NCI-H187 (cell line): Measurements from ENCODE around the gene TSFM.

ENCODE experiments used
- DNase-seq, 2 experiments: peaks; one replicate each; lab custom pipeline; 2025; lab: John Stamatoyannopoulos, UW

Gene TSFM

GRCh38 chr12:57782608-57783465 lies at the start of gene TSFM:
TSFM (plus strand) TSS chr12:57782787; CDS start chr12:57782802, 15 bp downstream.
- DNase-seq, result peak; percentile 90 to 93

DNA sequence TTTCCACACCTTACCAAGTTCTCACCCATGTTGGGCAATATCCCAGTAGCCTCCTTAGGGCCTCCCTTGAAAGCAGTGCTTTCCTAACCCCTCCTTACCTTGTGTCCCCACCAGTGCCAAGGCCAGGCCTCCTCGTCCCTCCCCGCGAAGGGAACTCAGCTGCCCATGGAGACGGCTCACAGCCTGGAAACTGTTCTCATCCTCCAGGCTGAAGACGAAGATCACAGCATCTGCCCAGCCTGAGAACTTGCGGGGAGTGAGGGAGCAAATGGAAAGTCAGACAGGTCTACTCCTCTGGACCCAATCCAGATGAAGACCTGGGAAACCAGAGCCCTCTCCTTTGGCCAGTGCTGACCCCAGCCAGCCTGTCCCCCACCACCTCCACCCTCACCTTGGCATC lies 48.7 kb upstream of the TSFM start:
- DNase-seq, result no peak

DNA sequence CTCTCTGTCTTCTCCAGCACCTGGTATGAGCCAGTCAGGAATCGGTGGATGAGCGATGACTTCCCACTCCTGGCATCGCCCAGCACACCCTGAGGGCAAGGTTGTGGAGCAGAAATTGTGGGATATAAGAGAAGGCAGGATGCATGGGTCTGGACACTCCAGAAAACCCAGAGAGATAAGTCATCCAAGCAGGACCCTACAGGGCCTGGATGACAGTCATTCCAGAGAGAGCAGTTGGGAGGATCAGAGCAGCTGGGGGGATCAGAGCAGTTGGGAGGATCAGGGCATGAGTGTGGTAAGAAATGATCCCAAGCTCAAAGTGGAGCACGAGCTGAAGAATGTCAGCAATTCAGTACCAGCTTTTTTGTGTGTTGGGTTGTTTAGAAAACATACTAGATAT lies 48.0 kb upstream of the TSFM start:
- no peak for DNase-seq

GRCh38 chr12:57735198-57735855 lies 47.3 kb upstream of the TSFM start:
- no peak for DNase-seq

GRCh38 chr12:57735952-57736740 lies 46.4 kb upstream of the TSFM start:
- no peak for DNase-seq

- DNase-seq, result no peak
Observed at GRCh38 chr12:57736741-57737466, 45.7 kb upstream of the TSFM start.

GRCh38 chr12:57737467-57738460 lies 44.8 kb upstream of the TSFM start:
- DNase-seq, result no peak

DNA sequence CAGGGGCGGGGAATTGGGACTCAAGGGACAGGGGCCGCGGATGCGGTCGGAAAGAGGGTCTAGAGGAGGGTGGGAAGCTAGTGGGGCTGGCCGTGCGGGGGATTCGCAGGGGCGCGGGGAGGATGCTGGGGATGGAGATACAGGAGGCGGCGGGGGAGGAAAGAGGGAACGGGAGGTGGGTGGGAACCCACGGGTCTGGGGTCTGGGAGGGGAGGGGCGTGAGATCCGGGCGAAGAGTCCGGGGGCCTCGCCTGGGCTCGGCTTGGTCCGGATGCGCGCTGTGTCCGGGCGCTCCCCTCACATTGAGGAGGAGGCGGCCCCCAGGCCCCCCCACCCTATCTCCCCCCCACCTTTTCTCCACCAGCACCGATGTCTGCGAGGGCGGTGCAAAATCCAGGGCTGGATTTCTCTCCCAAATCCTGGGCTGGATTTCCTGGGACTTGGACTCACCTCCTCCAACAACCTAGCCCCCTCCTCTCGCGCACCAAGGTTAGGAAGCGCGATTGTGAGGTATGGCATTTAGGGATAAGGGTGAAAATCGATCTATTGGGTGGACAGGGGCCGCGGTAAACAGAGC lies 43.8 kb upstream of the TSFM start, which contains the start of gene AGAP2:
TSS of gene AGAP2 (minus strand) at position 82 of the 577 bp plus-strand sequence. CDS start 496 bp downstream, outside the sequence.
- DNase-seq, result no peak

GRCh38 chr12:57739387-57739786 lies 43.2 kb upstream of the TSFM start:
- DNase-seq, result no peak

GRCh38 chr12:57739914-57740538 lies 42.6 kb upstream of the TSFM start:
- no peak for DNase-seq

- no peak for DNase-seq
Observed at GRCh38 chr12:57740656-57741412, 41.8 kb upstream of the TSFM start.

DNA sequence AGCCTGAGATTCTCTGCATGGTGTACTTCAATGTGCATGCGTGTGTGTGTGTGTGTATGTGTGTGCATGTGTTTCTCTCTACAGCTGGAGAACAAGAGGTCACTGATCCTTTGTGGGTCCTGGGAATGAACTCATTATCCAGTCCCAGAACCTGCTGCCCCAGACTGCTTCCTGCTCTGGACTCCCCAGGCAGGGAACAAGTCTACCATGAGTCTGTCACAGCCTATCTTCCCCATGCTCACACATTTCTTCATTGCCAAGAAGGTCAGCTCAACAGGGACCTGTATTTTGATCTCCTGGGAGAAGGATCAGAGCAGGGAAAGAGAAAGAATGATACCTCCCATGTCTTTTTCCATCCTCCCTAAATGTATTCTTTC lies 41.2 kb upstream of the TSFM start:
- DNase-seq, result no peak

- DNase-seq, result no peak
Observed at GRCh38 chr12:57741844-57742738, 40.5 kb upstream of the TSFM start.

GRCh38 chr12:57743769-57744168 lies 38.8 kb upstream of the TSFM start:
- no peak for DNase-seq

DNA sequence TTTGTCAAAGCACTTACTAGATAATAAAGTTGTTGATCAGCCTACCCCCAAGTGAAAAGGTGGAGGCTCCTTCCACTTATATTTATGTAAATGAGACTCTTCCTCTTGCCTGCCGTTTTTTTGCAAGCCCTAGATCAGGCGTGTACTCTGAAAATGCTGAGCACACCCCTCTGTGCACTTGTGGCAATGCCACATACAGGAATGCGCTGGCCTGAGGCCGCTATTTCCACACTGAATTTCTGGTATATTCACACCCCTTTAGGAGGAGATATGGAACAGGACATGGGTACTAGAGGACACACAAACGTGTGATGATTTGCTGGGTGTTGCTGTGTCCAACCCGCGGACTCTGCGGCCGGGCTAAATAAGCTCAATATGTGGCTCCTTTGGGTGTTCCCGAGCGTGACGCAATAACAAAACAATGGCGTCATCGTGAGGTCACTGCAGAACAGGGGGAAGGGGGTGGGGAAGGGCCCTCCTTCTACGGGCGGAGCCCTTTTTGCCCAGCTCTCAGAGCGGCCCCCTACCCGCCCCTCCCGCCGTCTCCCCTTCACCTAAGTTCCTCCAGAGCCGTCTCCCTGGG lies 38.3 kb upstream of the TSFM start:
- DNase-seq, result no peak

DNA sequence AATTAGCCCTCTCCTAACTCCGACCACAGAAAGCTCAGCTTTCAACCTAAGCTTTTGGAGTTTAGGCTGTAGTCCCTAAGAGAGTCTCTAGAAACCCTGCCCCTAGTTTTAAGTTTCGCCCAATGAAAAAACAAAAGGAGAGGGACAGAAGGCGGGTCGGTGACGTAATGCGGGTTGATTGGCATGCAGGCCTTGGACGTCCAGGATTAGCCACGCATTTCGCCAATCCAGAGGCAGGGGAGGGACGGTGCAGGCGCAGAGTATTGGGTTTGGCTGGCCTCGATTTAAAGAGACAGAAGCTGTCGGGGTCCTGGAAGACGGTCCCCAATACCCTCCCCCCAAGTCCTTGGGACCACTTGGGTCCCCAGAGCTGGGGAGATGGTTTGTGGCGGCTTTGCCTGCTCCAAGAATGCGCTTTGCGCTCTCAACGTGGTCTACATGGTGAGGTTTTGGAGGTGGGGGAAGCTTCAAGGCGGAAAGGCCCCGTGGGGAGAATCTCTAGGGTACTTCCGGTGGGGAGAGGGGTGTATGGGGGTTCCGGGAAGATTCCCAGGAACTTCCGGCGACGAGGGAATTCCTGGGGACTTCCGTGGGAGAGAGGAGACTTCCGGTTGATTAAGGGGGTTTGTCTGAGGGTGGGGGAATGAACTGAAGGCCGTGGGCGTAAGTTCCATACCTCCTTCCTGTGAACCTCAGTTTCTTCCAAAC lies 37.7 kb upstream of the TSFM start, which contains the start of gene TSPAN31:
TSS of gene TSPAN31 (plus strand) at position 263 of the 708 bp plus-strand sequence. CDS start at position 379, 116 bp downstream.
- peak; percentile 65 to 68 for DNase-seq

DNA sequence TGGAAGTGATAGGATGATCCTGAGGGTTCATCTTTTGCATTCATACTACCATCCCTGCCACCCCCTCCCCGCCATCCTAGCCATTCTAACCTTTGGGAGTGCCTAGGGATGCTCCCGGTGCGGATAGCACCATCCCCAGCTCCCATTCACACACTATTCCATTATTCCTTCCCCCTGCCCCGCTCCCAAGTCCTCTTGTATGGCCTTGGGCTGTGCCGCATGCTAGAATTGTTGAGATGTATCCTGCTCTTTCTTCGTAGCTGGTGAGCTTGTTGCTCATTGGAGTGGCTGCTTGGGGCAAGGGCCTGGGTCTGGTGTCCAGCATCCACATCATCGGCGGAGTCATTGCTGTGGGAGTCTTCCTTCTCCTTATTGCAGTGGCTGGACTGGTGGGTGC lies 37.1 kb upstream of the TSFM start:
- no peak for DNase-seq
